Fibroblast of skin of right quadriceps (primary cell): ENCODE measurements around the gene ANK3.

Experiments
- DNase-seq: peaks from one replicate; pipeline ENCODE4 v3.0.0-alpha.2; 2013

Gene ANK3

DNA sequence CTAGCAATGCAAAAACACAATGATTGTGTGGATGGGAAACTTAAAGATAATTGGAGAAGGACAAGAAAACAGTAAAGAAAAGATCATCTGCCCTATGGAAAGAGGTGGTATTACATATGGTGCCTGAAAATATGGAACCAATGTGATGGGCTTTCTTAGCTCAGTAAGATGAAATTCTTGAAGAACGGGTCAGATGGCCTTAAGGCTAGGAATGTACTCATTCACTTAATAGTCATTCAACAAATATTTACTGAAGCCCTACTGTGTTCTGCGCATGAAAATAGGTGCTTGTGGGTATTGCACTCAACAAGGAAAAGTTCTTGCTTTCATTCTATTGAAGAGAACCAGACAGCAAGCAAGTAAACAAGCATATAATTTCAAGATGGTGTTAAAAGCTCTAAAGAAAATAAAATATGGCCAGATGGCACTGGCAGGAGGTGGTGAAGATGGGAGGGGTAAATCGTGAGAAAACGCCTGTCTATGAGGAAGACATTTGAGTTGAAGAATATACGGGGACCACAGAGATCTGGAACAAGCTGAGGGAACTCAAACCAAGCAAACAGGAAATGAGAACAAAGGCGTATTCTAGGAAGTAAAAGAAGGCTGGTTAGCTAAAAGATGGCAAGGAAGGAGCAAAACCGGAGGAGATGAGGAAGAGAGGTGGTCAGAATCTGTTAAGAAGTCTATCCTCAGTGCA, 179.7 kb downstream of the ANK3 start:
- DNase-seq: peak; percentile 9

DNA sequence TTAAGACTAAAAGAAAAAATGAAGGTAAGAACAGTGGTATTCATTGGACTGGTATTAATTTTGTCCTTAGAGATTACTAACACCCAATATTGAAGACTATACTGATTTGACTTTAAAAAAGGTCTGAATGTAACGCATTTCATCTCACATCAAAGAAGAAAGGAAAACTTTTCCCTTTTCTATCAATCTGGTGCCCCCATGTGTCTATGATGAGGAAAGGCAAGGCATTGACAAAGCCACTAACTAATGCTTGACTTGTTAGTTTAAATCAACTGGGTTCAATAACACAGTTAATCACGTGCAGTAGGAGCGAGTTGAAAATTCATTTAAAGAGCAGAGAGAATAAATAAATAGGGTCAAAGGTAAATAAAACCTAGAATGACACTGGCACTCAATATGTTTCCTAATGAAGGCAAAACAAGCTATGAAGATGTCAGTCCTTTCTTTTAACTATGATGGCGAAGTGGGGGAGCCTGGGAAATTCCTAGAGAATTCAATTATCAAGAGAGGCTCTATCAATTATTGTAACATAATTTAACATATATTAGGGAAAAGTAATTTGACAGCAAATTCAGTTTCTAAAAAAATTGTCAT, 180.9 kb downstream of the ANK3 start:
- peak; percentile 50 for DNase-seq

DNA sequence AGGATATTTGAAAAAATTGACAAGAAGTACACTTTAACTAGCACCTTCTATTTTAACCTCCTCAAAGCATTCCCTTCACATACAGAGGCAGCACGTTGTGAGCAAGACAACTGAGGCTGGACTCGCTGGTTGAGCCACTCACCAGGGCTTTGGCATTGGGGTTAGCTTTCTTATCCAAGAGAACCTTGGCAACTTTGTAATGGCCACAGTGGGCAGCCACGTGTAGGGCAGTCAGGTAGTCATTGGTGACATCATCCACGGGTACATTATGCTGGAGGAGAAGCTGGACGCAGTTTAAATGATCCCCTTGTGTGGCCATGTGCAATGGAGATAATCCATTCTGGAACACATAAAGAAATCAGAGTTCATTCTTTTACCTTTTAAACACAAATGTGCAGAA, 181.8 kb downstream of the ANK3 start:
- no peak for DNase-seq

GRCh38 chr10:60206735-60207134, 182.9 kb downstream of the ANK3 start:
- peak; percentile 10 for DNase-seq

DNA sequence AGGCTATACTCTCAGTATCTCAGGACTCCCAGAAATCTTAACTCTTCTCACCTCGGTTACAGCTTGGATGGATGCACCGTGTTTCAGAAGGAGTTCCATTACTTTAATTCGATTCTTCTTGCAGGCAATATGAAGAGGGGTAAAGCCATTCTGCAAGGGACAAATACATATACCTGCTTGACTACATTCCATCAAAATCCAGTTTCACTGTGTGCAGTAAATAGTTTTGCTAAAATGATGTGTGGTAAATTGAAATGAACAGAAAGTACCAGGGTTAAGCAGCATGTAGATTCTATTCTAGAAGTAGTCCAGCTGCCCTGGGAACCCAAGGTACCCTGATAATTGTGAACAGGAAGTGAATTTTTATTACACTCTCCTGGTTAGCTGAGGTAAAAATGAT, 183.9 kb downstream of the ANK3 start:
- no peak for DNase-seq

GRCh38 chr10:60203993-60204618, 185.6 kb downstream of the ANK3 start:
- DNase-seq: peak; percentile 35

- no peak for DNase-seq
Observed at GRCh38 chr10:60200682-60201053, 189.0 kb downstream of the ANK3 start.

- DNase-seq: no peak
Observed at GRCh38 chr10:60200012-60200681, 189.5 kb downstream of the ANK3 start.

DNA sequence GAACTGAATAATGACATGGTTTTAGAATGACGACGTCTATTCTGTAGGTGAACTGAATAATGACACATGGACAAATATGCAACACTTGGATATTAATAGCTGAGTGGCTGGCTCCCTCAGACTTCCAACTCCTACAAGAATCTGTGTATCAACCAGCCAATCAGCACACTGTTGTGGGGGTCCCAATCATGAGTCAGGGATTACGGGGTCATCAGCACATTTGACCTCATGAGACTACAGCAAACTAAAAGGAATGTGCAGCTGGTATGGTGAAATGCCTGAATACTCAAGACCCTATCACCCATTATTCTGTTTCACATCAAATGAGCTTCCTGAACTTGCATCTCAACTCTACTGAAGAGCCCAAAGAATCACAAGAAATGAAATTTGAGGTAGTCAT, 192.5 kb downstream of the ANK3 start:
- peak; percentile 8 for DNase-seq

DNA sequence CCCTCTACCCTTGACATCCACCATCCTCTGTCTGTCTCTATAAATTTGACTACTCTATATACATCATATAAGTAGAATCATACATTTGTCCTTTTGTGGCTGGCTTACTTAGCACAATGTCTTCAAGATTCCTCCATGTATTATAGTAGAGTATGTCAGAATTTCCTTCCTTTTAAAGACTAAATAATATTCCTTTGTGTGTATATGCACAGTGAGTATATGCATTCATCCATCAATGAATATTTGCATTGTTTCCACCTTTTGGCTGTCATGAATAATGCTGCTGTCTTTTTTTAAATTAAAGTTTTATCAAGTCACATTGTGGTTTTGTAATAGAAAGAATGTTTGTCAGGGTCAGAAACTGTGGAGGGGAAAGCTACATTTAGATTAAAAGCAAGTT, 195.3 kb downstream of the ANK3 start:
- DNase-seq: no peak

GRCh38 chr10:60192946-60193345, 196.7 kb downstream of the ANK3 start:
- DNase-seq: no peak

GRCh38 chr10:60189861-60190475, 199.7 kb downstream of the ANK3 start:
- DNase-seq: no peak

DNA sequence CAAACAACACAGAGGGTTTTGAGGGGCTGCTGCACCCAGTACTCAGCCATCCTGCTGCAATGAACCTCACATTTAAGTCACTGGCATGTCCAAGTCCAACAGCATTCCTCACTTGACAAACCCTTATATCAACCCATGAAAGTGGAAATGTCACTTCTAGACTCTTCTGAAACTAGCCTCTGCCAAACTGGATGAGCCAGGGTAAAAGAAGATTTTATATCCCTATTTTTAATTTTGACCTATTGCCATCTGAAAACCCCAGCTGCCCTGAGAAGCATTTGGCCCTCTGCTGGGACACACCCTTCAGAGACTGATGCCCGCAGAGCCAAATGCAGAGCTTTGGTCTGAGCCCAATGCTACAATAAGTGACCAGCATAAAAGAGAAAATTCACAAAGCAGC, 201.1 kb downstream of the ANK3 start:
- DNase-seq: no peak

GRCh38 chr10:60187691-60188090, 202.0 kb downstream of the ANK3 start:
- no peak for DNase-seq

DNA sequence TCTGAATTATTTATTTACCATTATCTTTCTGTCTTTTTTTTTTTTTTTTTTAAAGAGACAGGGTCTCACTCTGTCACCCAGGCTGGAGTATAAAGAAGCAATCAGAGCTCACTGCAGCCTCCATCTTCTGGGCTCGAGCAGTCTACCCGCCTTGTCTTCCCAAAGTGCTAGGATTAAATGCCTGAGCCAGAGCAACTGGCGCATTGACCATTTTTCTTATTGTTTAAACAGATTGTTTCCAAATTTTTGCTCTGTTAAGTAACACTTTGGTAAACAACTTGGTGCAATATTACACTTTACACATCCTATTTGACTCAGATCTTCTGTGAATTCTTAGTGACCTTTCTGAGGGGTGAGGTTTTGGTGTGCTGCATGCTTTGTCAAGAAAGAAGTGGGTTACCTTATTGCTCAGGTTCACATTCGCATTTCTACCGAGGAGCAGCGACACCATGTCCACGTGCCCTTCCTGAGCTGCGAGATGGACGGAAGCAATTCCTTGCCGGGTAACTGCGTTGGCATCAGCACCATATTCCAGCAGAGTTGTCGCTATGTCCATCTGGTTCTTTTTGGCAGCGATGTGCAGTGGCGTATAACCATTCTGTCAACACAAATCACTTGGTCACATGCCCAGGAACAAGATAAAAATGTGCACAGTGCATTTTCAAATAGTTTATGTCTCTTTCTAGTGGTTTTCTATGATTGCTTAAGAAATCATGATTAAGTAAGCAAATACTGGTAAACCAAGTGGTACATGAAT, 203.2 kb downstream of the ANK3 start:
- no peak for DNase-seq

DNA sequence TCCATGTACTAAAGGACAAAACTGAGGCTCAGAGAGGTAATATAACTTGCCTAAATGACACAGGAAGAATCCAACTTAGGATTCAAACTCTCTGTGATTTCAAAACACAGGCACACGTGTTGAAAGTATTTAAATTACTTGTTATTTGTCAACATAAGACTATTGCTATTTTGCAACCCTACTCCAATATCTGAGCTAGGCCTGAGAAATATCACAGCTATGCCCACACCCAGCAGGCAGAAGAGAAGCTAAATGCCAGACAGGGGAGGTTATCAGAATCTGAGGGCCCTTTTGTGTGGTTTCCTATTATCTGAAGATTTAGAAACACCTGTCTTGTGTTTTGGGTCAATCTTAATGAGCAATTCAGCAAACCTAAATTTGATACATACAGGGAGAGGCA, 204.3 kb downstream of the ANK3 start:
- no peak for DNase-seq

- peak; percentile 24 for DNase-seq
Observed at GRCh38 chr10:60182691-60183090, 207.0 kb downstream of the ANK3 start.

DNA sequence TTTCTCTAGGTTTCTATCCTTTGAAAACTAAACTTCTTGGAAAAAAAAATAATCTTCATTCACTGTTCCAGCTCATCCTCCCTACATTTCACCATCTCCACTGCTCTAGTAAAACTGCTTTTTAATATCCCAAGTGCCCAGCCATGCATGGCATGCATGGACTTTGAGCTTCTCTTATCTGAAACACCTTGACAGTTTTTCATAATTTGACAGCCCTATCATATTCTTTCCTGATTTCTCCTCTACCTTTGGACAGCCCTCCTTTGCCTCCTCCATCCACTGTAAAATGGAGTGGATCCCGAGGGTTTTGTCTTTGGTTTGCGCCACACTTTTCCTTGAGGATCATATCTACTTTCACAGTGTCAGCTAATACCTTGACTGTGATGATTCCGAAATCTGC, 212.8 kb downstream of the ANK3 start:
- no peak for DNase-seq

DNA sequence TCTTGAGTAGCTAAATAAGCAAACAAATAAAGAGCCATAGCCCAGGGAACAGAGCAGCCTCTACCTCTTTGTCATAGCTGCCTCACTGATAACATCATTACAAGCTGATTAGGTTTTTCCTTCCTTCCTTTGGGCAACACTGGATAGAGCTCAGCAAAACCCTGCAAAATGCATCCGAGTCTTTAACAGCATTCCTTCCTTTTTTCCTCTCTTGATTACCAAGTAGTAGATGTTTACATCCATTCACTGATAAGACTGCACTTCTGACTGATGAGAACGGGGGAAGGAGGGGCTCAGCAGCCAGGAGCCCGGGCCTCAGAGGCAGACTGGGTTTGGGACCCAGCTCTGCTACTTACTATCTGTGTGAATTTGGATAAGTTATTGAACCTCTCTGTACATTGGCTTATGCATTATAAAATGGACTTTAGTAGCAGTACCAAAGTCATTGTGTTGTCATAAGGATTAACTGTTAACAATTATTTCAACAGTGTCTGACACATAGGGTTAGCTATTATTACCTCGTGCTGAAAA, 214.2 kb downstream of the ANK3 start:
- DNase-seq: no peak

GRCh38 chr10:60172363-60172990, 217.2 kb downstream of the ANK3 start:
- DNase-seq: no peak

DNA sequence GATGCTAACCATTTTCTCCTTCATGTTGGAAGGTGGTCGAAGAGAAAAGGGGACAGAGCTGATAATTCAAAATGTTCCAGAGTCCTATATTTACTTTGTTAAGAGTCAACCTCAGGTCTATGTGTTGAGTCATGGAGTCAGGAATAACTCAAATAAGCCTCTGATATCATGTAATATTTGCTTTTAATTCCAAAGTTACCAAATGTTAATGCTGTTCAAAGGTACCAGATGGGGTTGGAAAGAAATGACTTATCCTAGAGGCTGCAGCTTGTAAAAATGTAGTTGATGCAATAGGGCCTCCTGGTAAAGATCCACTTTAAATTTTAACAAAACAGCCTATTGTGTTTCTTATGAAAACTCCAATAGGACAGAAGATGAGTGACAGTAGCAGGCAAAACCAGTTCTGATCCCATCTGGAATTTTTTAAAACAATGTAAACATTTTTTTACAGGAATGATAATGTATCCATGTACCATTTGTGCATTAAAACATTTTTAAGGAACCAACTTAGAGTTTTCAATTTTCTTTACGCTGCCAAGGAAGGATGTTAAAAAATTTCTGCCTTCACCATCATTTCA, 218.2 kb downstream of the ANK3 start:
- peak; percentile 16 for DNase-seq

DNA sequence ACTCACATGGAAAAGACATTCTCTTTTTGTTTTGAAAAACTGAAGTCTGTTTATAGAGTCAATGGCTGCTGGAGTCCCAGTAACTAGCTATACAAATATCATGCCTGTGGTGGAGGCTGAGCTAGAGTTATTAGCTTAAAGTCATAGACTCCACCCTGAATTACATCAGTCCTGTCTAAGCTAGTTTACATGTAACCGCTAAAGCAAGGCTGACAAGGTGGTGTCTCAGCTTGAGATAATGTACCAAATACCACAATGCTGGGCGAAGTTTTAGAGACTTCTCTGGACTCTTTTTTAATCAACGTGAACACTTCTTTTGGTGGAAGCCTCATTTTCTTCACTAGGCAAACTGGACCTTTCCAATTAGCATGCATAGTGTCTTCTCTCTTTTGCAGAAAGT, 219.4 kb downstream of the ANK3 start:
- no peak for DNase-seq
